Gastroesophageal sphincter (tissue), 4 donors: Measurements from ENCODE around the gene CTIF. TPM values are rescaled to one million over a fixed set of nuclear protein-coding genes. Genes with fewer than 3 reads are reported as not detected.

Experiments
- ATAC-seq: fragments of 150-250 bp; one replicate; pipeline ENCODE4 v1.9.1; 2016; ENCODE audit warnings: mild to moderate bottlenecking, moderate library complexity
- H3K27ac ChIP-seq, 4 donors: fragments of 200-600 bp; sonication (generic) in 3 of 4; 1 replicate in 3 of 4; 2 replicates in 1 of 4; pipeline ENCODE4 v1.5.1; 2016 to 2019
- H3K27me3 ChIP-seq: fragments of 200-600 bp; sonication (generic); one replicate; pipeline ENCODE4 v1.5.1; 2019
- H3K36me3 ChIP-seq, 2 donors: fragments of 200-600 bp; sonication (generic); one replicate each; pipeline ENCODE4 v1.5.1; 2019; ENCODE audit warnings: control low read depth in 1 of 2
- H3K4me1 ChIP-seq, 3 donors: fragments of 200-600 bp; sonication (generic); 1 replicate in 2 of 3; 2 replicates in 1 of 3; pipeline ENCODE4 v1.5.1; 2016 to 2019; ENCODE audit warnings: control low read depth in 2 of 3
- H3K4me3 ChIP-seq, 2 donors: fragments of 200-600 bp; sonication (generic); one replicate each; pipeline ENCODE4 v1.5.1; 2019; ENCODE audit warnings: mild to moderate bottlenecking in 1 of 2, moderate library complexity in 1 of 2
- H3K9me3 ChIP-seq, 3 donors: fragments of 200-600 bp; sonication (generic); one replicate each; pipeline ENCODE4 v1.5.1; 2017 to 2019; ENCODE audit warnings: control low read depth in 2 of 3
- EP300 ChIP-seq: sonication (generic); formaldehyde crosslinking; IDR thresholded peaks from one replicate; pipeline ENCODE4 v1.6.1; 2017; ENCODE audit warnings: antibody characterized with exemption, mild to moderate bottlenecking
- POLR2A ChIP-seq, 2 donors: fragments of 450-650 bp; IDR thresholded peaks; one replicate each; pipeline ENCODE4 v1.6.1; 2017; ENCODE audit warnings: antibody characterized with exemption in 2 of 2, mild to moderate bottlenecking in 2 of 2, moderate library complexity in 1 of 2
- POLR2AphosphoS5 ChIP-seq: sonication (generic); formaldehyde crosslinking; IDR thresholded peaks from one replicate; pipeline ENCODE4 v1.6.1; 2017; ENCODE audit warnings: antibody characterized with exemption
- WGBS, 2 donors: methylation state at CpG; one replicate each; pipeline ENCODE4 v1.1.5; 2018; ENCODE audit warnings: low coverage in 1 of 2; 5-methylcytosine and 5-hydroxymethylcytosine counted together
- total RNA-seq, 4 donors: library from RNA; depleted of rRNA; stranded (reverse); fragments of >200 nt; gene quantifications; one replicate each; pipeline ENCODE4 v1.1.0, GENCODE V29; 2016
- TF ChIP-seq, protein P1 (sequence below), 4 experiments: fragments of 200-600 bp in 2 of 4; fragments of 450-650 bp in 2 of 4; sonication (generic) in 1 of 4; IDR thresholded peaks; one replicate each; pipeline ENCODE4 v1.5.1; 2017 to 2019; ENCODE audit warnings: antibody characterized with exemption in 4 of 4, mild to moderate bottlenecking in 2 of 4, moderate library complexity in 2 of 4

Gene CTIF
- total RNA-seq, 4 donors from 2014 or later, result 31.4 to 124 (median 78.1) TPM

DNA sequence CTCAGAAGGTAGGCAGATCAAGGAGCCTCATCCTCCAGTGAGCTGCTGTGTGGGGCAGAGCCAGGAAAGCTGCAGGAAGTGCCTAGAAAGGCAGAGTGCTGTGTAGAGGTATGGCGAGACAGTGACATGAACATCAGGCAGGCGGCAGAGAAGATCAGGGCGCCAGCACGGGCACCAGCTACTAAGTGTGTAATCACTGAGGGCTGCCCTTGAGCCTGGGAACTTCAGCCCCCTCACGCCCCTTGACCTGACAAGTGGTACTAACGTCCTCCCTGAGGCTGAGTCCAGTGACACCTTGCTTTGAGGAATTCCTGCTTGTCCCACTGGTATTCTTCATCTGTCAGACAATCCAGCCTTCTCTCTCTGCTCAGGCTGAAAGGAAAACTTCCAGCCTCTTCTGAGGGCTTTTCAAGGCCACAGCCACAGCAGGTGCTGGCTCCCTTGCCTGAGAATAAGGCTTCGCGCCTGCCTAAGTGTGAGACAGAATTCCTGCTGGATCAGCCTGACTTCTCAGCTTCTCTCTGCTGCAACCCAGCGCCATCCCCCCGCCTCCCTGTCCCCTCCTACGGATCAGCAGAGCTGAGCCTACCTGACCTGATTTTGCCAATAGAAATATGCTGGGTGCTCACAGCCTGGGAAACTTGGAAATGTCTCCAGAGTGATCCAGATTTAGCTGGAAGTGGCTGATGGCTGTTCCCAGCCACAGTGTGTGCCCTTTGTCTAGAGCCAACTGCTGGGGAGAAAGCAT, 263.9 kb downstream of the CTIF start:
- H3K4me3 ChIP-seq, result no peak overlapping the region
- ATAC-seq, result no peak
- H3K4me1 ChIP-seq, result peaks cover 0 to 58% (median 6%) of the 10 kb centered on the region in 3 donors
- TF ChIP-seq POLR2A (IDR thresholded peaks at IDR 0.05), result no peak
- TF ChIP-seq POLR2AphosphoS5, result no peak
- H3K27ac ChIP-seq, result peak overlapping the region in 3 of 4 donors; percentile 41 to 51 (median 51)
- H3K9me3 ChIP-seq, result no peaks in the 10 kb centered on the region
- no peaks in the 10 kb centered on the region for H3K27me3 ChIP-seq
- H3K36me3 ChIP-seq, result peaks cover 0 to 44% of the 10 kb centered on the region in 2 donors
- WGBS, 2 donors, result 80% methylated on average over 1 of the region's 11 CpGs; no CpG with 5 or more reads in 1 of the 2 donors

DNA sequence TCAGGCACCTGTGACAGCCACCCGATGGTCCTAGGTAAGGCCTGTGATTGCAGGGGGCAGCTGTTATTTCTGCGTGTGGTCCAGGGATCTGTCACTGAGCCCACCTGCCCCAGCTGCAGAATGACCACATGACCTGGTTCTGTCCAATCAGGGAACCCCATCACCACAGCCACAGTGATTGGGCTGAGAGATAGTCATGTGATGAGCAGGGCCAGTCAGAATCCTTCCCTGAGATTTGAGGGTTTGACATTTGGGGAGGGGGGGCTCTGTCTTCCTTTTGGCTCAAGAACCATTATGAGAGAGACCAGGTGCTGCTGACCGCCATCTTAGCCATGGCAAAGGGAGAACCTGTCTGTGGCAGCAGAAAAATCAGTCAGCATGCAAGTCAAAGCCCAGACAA, 264.7 kb downstream of the CTIF start:
- Histone ChIP-seq H3K36me3 (peaks cover 0 to 44% of the 10 kb centered on the region in 2 donors), H3K9me3 (no peaks in the 10 kb centered on the region), H3K27me3 (no peaks in the 10 kb centered on the region), H3K4me3 (no peak overlapping the region), H3K4me1 (peaks cover 0 to 55% (median 6%) of the 10 kb centered on the region in 3 donors), H3K27ac (peak overlapping the region in 1 of 4 donors; percentile 51)
- WGBS, 2 donors, result no CpG with 5 or more reads among the region's 3 CpGs
- TF ChIP-seq, protein P1, sequence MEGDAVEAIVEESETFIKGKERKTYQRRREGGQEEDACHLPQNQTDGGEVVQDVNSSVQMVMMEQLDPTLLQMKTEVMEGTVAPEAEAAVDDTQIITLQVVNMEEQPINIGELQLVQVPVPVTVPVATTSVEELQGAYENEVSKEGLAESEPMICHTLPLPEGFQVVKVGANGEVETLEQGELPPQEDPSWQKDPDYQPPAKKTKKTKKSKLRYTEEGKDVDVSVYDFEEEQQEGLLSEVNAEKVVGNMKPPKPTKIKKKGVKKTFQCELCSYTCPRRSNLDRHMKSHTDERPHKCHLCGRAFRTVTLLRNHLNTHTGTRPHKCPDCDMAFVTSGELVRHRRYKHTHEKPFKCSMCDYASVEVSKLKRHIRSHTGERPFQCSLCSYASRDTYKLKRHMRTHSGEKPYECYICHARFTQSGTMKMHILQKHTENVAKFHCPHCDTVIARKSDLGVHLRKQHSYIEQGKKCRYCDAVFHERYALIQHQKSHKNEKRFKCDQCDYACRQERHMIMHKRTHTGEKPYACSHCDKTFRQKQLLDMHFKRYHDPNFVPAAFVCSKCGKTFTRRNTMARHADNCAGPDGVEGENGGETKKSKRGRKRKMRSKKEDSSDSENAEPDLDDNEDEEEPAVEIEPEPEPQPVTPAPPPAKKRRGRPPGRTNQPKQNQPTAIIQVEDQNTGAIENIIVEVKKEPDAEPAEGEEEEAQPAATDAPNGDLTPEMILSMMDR (IDR thresholded peaks at IDR 0.05), result no peak
- TF ChIP-seq EP300 (no peak), POLR2A (IDR thresholded peaks at IDR 0.05) (no peak), POLR2AphosphoS5 (no peak)
- ATAC-seq, result no peak

- H3K27ac ChIP-seq, result no peak overlapping the region
- H3K9me3 ChIP-seq, result no peaks in the 10 kb centered on the region
- 100% methylated on average over 1 of the region's 11 CpGs; no CpG with 5 or more reads in 1 of the 2 donors for WGBS, 2 donors
Measured at GRCh38 chr18:48803951-48804855, 265.4 kb downstream of the CTIF start.

GRCh38 chr18:48804856-48805610, 266.2 kb downstream of the CTIF start:
- no peaks in the 10 kb centered on the region for H3K27me3 ChIP-seq
- no peak for TF ChIP-seq EP300
- no peak for TF ChIP-seq POLR2A (IDR thresholded peaks at IDR 0.05)
- TF ChIP-seq POLR2AphosphoS5, result no peak
- TF ChIP-seq, protein P1 (IDR thresholded peaks at IDR 0.05), result no peak
- H3K36me3 ChIP-seq, result peaks cover 0 to 39% of the 10 kb centered on the region in 2 donors
- no peaks in the 10 kb centered on the region for H3K9me3 ChIP-seq
- ATAC-seq, result no peak
- peaks cover 0 to 57% (median 6%) of the 10 kb centered on the region in 3 donors for H3K4me1 ChIP-seq
- no peak overlapping the region for H3K27ac ChIP-seq
- WGBS, 2 donors, result 100% methylated on average over 1 to 3 of the region's 11 CpGs
- no peak overlapping the region for H3K4me3 ChIP-seq

More at GRCh38 chr18:48803951-48804855, 265.4 kb downstream of the CTIF start:
- Histone ChIP-seq H3K36me3 (peaks cover 0 to 44% of the 10 kb centered on the region in 2 donors), H3K4me1 (peaks cover 0 to 57% (median 6%) of the 10 kb centered on the region in 3 donors), H3K27me3 (no peaks in the 10 kb centered on the region), H3K4me3 (no peak overlapping the region)
- no peak for ATAC-seq
- no peak for TF ChIP-seq EP300
- TF ChIP-seq, protein P1 (IDR thresholded peaks at IDR 0.05), result no peak
- no peak for TF ChIP-seq POLR2AphosphoS5
- TF ChIP-seq POLR2A (IDR thresholded peaks at IDR 0.05), result no peak
